K562 (cell line): ENCODE results near the gene KSR2. TPM values are rescaled to one million over a fixed set of nuclear protein-coding genes. Genes with fewer than 3 reads are reported as not detected.

ENCODE experiments used
- ATAC-seq: fragments of 200-7000 bp; cut with Tn5 transposase; 3 replicates; pipeline ENCODE4 v1.9.1; 2020; ENCODE audit warnings: moderate library complexity
- BruUV-seq: library from RNA; stranded (reverse); fragments of 400-500 nt; replicated peaks from 2 replicates; lab custom pipeline; 2021; lab: Mats Ljungman, UMichigan
- CTCF ChIA-PET: fragments of 300-600 bp; formaldehyde crosslinking; extraction: SDS; loops from one replicate; lab custom pipeline; 2021; ENCODE audit warnings: low intra/inter-chr PET ratio; lab: Yijun Ruan, JAX
- POLR2A ChIA-PET: fragments of 300-600, 350-650 bp; sonication (Branson Sonifier 250); formaldehyde crosslinking; extraction: SDS; loops from one replicate; lab custom pipeline; 2021; ENCODE audit warnings: antibody characterized with exemption, inconsistent platforms; lab: Yijun Ruan, JAX
- DNase-seq, 4 experiments: peaks; one replicate each; pipeline versions ENCODE4 v3.0.0 to v3.0.0-alpha.2; 2011 to 2018; ENCODE audit warnings: low spot score in 3 of 4, mixed read lengths in 3 of 4; ENCODE audit errors: extremely low read depth in 1 of 4
- FAIRE-seq: peaks from 2 replicates; lab custom pipeline; 2011; peaks lifted over from hg19 to GRCh38; lab: Jason Lieb, UNC
- H2AFZ ChIP-seq: 2 replicates; pipeline ENCODE4 v1.6.0; 2011; ENCODE audit warnings: low read depth, low read length, control low read depth, inconsistent platforms
- H3K27ac ChIP-seq: fragments of 200-600 bp; 3 replicates; pipeline ENCODE4 v1.8.0; 2011; ENCODE audit warnings: low read depth, mild to moderate bottlenecking, control low read depth, inconsistent platforms, low read length, moderate library complexity, mixed read lengths; ENCODE audit errors: extremely low read depth
- H3K27me3 ChIP-seq, 2 experiments: fragments of 300-600 bp in 1 of 2; 2 replicates in 1 of 2; 3 replicates in 1 of 2; pipeline versions ENCODE4 v1.6.0 to v1.8.0; 2011; ENCODE audit warnings: inconsistent platforms in 2 of 2, low read length in 2 of 2, mild to moderate bottlenecking in 1 of 2, mixed read lengths in 1 of 2, moderate library complexity in 1 of 2; ENCODE audit not compliant: control insufficient read depth in 2 of 2, insufficient read depth in 2 of 2
- H3K36me3 ChIP-seq: fragments of 300-600 bp; 3 replicates; pipeline ENCODE4 v1.8.0; 2011; ENCODE audit warnings: mild to moderate bottlenecking, low read length, inconsistent platforms; ENCODE audit not compliant: control insufficient read depth, insufficient read depth
- H3K4me1 ChIP-seq, 2 experiments: fragments of 200-600 bp in 1 of 2; replicated peaks in 1 of 2; 2 replicates in 1 of 2; 3 replicates in 1 of 2; pipeline versions ENCODE4 v1.5.1 to v1.8.0; 2011; ENCODE audit warnings: inconsistent platforms in 2 of 2, low read length in 2 of 2, mild to moderate bottlenecking in 1 of 2, mixed read lengths in 1 of 2, moderate library complexity in 1 of 2; ENCODE audit not compliant: control insufficient read depth in 2 of 2, insufficient read depth in 2 of 2
- H3K4me2 ChIP-seq: 2 replicates; pipeline ENCODE4 v1.6.1; 2011; ENCODE audit warnings: low read length, control low read depth, inconsistent platforms, mixed read lengths; ENCODE audit not compliant: insufficient read depth
- H3K4me3 ChIP-seq: fragments of 200-600 bp; sonication (generic), shearing (Covaris generic); 2 replicates; pipeline ENCODE4 v1.5.1; 2016; ENCODE audit warnings: control low read depth, inconsistent platforms
- H3K79me2 ChIP-seq: fragments of 200-600 bp; 3 replicates; pipeline ENCODE4 v1.8.0; 2011; ENCODE audit warnings: low read length, inconsistent platforms; ENCODE audit not compliant: control insufficient read depth, insufficient read depth
- H3K9ac ChIP-seq, 2 experiments: 2 replicates each; pipeline versions ENCODE4 v1.6.0 to v1.6.1; 2011; ENCODE audit warnings: low read depth in 2 of 2, low read length in 2 of 2, control low read depth in 1 of 2, inconsistent platforms in 1 of 2, mild to moderate bottlenecking in 1 of 2, mixed read lengths in 1 of 2; ENCODE audit not compliant: insufficient read depth in 1 of 2
- H3K9me1 ChIP-seq: one replicate; pipeline ENCODE4 v1.6.0; 2011; ENCODE audit warnings: inconsistent platforms, mild to moderate bottlenecking, low read length, moderate library complexity; ENCODE audit not compliant: control insufficient read depth, insufficient read depth
- H3K9me3 ChIP-seq: replicated peaks from 2 replicates; pipeline ENCODE4 v1.5.1; 2011; ENCODE audit warnings: low read depth, low read length, inconsistent platforms; ENCODE audit not compliant: control insufficient read depth, insufficient read depth
- H4K20me1 ChIP-seq: replicated peaks from 2 replicates; pipeline ENCODE4 v1.6.1; 2011; ENCODE audit warnings: low read length, inconsistent platforms, mixed read lengths; ENCODE audit not compliant: control insufficient read depth, insufficient read depth
- CEBPZ ChIP-seq: fragments of 150-350 bp; IDR thresholded peaks from 2 replicates; pipeline ENCODE4 v1.6.1; 2014; ENCODE audit warnings: low read depth, mild to moderate bottlenecking, low read length, borderline replicate concordance
- E2F4 ChIP-seq: sonication (generic); formaldehyde crosslinking; IDR thresholded peaks from 2 replicates; pipeline ENCODE4 v1.8.0; 2022; ENCODE audit warnings: mild to moderate bottlenecking, low read depth, missing genetic modification reagents
- ETS2 ChIP-seq: IDR thresholded peaks from 2 replicates; pipeline ENCODE4 v1.6.1; 2016; ENCODE audit warnings: borderline replicate concordance, missing genetic modification characterization, mild to moderate bottlenecking, moderate library complexity, missing compliant biosample characterization; ENCODE audit not compliant: poor library complexity, severe bottlenecking
- ETV5 ChIP-seq: sonication (generic); formaldehyde crosslinking; IDR thresholded peaks from 2 replicates; pipeline ENCODE4 v1.4.0; 2020; ENCODE audit warnings: low read depth, mild to moderate bottlenecking, missing genetic modification reagents
- FOXA3 ChIP-seq, 2 experiments: fragments of 450-650 bp in 1 of 2; sonication (generic) in 1 of 2; formaldehyde crosslinking; IDR thresholded peaks in 1 of 2; conservative IDR thresholded peaks in 1 of 2; 2 replicates each; pipeline versions ENCODE4 v1.4.0 to v1.8.0; 2020 to 2022; ENCODE audit warnings: mild to moderate bottlenecking in 2 of 2, missing genetic modification reagents in 1 of 2
- GATAD2B ChIP-seq: fragments of 450-650 bp; IDR thresholded peaks from 2 replicates; pipeline ENCODE4 v1.6.1; 2017; ENCODE audit warnings: mild to moderate bottlenecking, borderline replicate concordance
- RHOXF2B ChIP-seq: fragments of 250-450 bp; sonication (Bioruptor Pico); conservative IDR thresholded peaks from 2 replicates; pipeline ENCODE4 v1.5.1; 2021
- SMAD3 ChIP-seq: fragments of 450-650 bp; formaldehyde crosslinking; conservative IDR thresholded peaks from 2 replicates; pipeline ENCODE4 v1.4.0; 2020; ENCODE audit warnings: mild to moderate bottlenecking
- TFAP4 ChIP-seq: sonication (generic); formaldehyde crosslinking; IDR thresholded peaks from 2 replicates; pipeline ENCODE4 v1.8.0; 2022; ENCODE audit warnings: missing genetic modification reagents, mild to moderate bottlenecking, moderate library complexity, borderline replicate concordance
- ZBTB43 ChIP-seq: sonication (generic); formaldehyde crosslinking; IDR thresholded peaks from 2 replicates; pipeline ENCODE4 v1.8.0; 2023; ENCODE audit warnings: mild to moderate bottlenecking, missing genetic modification reagents
- ZSCAN32 ChIP-seq: fragments of 450-650 bp; formaldehyde crosslinking; IDR thresholded peaks from 2 replicates; pipeline ENCODE4 v1.4.0; 2020; ENCODE audit warnings: mild to moderate bottlenecking, moderate library complexity
- WGBS: fragments of 100-300 bp; shearing (Covaris generic); methylation state at CpG from one replicate; pipeline ENCODE4 v1.1.6; 2016; ENCODE audit warnings: low coverage, mixed read lengths; ENCODE audit not compliant: insufficient coverage; ENCODE audit errors: missing lambda C conversion rate; 5-methylcytosine and 5-hydroxymethylcytosine counted together
- in situ Hi-C: fragments of 300-500 bp; cut with MboI; formaldehyde crosslinking; loops from 4 replicates; pipeline ENCODE4 v1.15.0; 2018; ENCODE audit warnings: inconsistent platforms, mixed read lengths
- intact Hi-C: fragments of 100-400 bp; cut with micrococcal nuclease; formaldehyde crosslinking; loops from 2 replicates; pipeline ENCODE4 v1.14.2; 2022
- polyA plus RNA-seq, 8 experiments: library from polyadenylated mRNA; depleted of rRNA in 4 of 8; stranded (reverse) in 5 of 8; unstranded in 3 of 8; fragments of >200 nt; fragmentation: Nextera tagmentation in 2 of 8; fragmentation: Illumina TruSeq in 1 of 8; extraction: Ambion mirVana in 2 of 8; extraction: Trizol in 1 of 8; gene quantifications; 2 replicates each; pipeline versions ENCODE4 v1.2.1 to v1.2.3, GENCODE V29; 2011 to 2014; ENCODE audit warnings: inconsistent platforms in 1 of 8, missing spikeins in 1 of 8
- total RNA-seq, 7 experiments: library from RNA; depleted of rRNA in 6 of 7; stranded (reverse); fragments of >200 nt in 6 of 7; fragmentation: Illumina TruSeq in 2 of 7; extraction: Trizol in 2 of 7; gene quantifications; 2 replicates each; pipeline versions ENCODE4 v1.2.1 to v1.2.3, GENCODE V29; 2011 to 2021; ENCODE audit warnings: low replicate concordance in 1 of 7

KSR2 gene
- total and polyA plus RNA-seq, 9 of the 15 experiments (the other 6 are each of a cell fraction or from before 2014, with no cell fraction given): not detected

GRCh38 chr12:117408161-117408791, 560.5 kb downstream of the KSR2 start (continued):
- TF ChIP-seq FOXA3 (CRISPR knock-in tag; conservative IDR thresholded peaks at IDR 0.05 in 1 of 2, IDR thresholded peaks at IDR 0.05 in 1 of 2) (no peak), ETS2 (tag) (no peak), ZSCAN32 (CRISPR knock-in tag) (no peak), GATAD2B (no peak), ETV5 (CRISPR knock-in tag) (no peak)

GRCh38 chr12:117404940-117405339, 563.9 kb downstream of the KSR2 start:
- no peak overlapping the region for H3K9ac ChIP-seq
- no peak overlapping the region for H3K4me3 ChIP-seq
- no peaks in the 10 kb centered on the region for H3K79me2 ChIP-seq
- no peaks in the 10 kb centered on the region; a peak in 1 of 5 replicates for H3K27me3 ChIP-seq
- no peaks in the 10 kb centered on the region for H3K9me3 ChIP-seq
- no peaks in the 10 kb centered on the region for H3K36me3 ChIP-seq
- H3K9me1 ChIP-seq: no peaks in the 10 kb centered on the region
- ChIA-PET POLR2A (interaction anchor here (0.6 kb wide), 1 partner anchor 593 kb away, joined by 3 read pairs; no protein-coding TSS in a partner anchor), CTCF (no interaction called here)
- H3K4me2 ChIP-seq: no peak overlapping the region
- FAIRE-seq: no peak
- H2AFZ ChIP-seq: no peak overlapping the region
- no peaks in the 10 kb centered on the region for H3K4me1 ChIP-seq
- no peak overlapping the region for H3K27ac ChIP-seq
- no peaks in the 10 kb centered on the region for H4K20me1 ChIP-seq
- in situ Hi-C loops (no loop called here), intact Hi-C loops (no loop called here)
- no peak for DNase-seq
- no TSS peak for BruUV-seq
- ATAC-seq: no peak
- WGBS: 0% methylated on average over 7 of the region's 7 CpGs
- TF ChIP-seq CEBPZ (no peak), TFAP4 (CRISPR knock-in tag) (no peak), ZBTB43 (CRISPR knock-in tag) (no peak), RHOXF2B (CRISPR knock-in tag) (no peak), E2F4 (no peak), SMAD3 (CRISPR knock-in tag) (no peak)
